ENCODE measurements around the gene AVEN. TPM values are rescaled to one million over a fixed set of nuclear protein-coding genes. Genes with fewer than 3 reads are reported as not detected.

The AVEN gene
- total RNA-seq, 2 donors from 2014 or later, result 18.9 to 20.7 TPM

- Histone ChIP-seq H3K27ac (ENCODE audit: low read depth, low read length) (no peak overlapping the region), H3K4me1 (ENCODE audit: control insufficient read depth, insufficient read depth, low read length) (peaks cover 9% of the 10 kb centered on the region), H3K4me3 (ENCODE audit: low read length) (no peak overlapping the region), H3K9ac (ENCODE audit: extremely low read depth, low read length, poor library complexity, severe bottlenecking) (no peak overlapping the region), H3K9me3 (ENCODE audit: control insufficient read depth, low read length) (peaks cover 5% of the 10 kb centered on the region), H3K36me3 (ENCODE audit: control insufficient read depth, insufficient read depth, low read length) (no peaks in the 10 kb centered on the region), H3K27me3 (ENCODE audit: control insufficient read depth, insufficient read depth, low read length, poor library complexity, severe bottlenecking) (no peaks in the 10 kb centered on the region)
- TF ChIP-seq CTCF (conservative IDR thresholded peaks at IDR 0.05), result no peak
- DNase-seq, result no peak
- H3K4me3 Mint-ChIP-seq, result no peak overlapping the region
- H3K27ac Mint-ChIP-seq, result no peak overlapping the region
- H3K27me3 Mint-ChIP-seq (ENCODE audit: insufficient read depth), result no peaks in the 10 kb centered on the region
- H3K36me3 Mint-ChIP-seq (ENCODE audit: low read depth), result peaks cover 9% of the 10 kb centered on the region
- 86 to 93% methylated on average over 2 to 3 of the region's 4 CpGs for WGBS, 2 experiments (ENCODE audit: insufficient coverage in 1 of 2, insufficient read length in 1 of 2)
- peaks cover 13% of the 10 kb centered on the region for H3K4me1 Mint-ChIP-seq
- H3K9me3 Mint-ChIP-seq, result peaks cover 13% of the 10 kb centered on the region
Measured at GRCh38 chr15:33941279-33942063, 97.5 kb downstream of the AVEN start.

- Histone ChIP-seq H3K4me3 (ENCODE audit: low read length) (no peak overlapping the region), H3K4me1 (ENCODE audit: control insufficient read depth, insufficient read depth, low read length) (no peaks in the 10 kb centered on the region), H3K36me3 (ENCODE audit: control insufficient read depth, insufficient read depth, low read length) (no peaks in the 10 kb centered on the region), H3K9ac (ENCODE audit: extremely low read depth, low read length, poor library complexity, severe bottlenecking) (no peak overlapping the region), H3K27ac (ENCODE audit: low read depth, low read length) (no peak overlapping the region), H3K27me3 (ENCODE audit: control insufficient read depth, insufficient read depth, low read length, poor library complexity, severe bottlenecking) (no peaks in the 10 kb centered on the region), H3K9me3 (ENCODE audit: control insufficient read depth, low read length) (no peaks in the 10 kb centered on the region)
- no peak for TF ChIP-seq CTCF (conservative IDR thresholded peaks at IDR 0.05)
- Mint-ChIP-seq H3K27me3 (ENCODE audit: insufficient read depth) (no peaks in the 10 kb centered on the region), H3K9me3 (peaks cover 10% of the 10 kb centered on the region), H3K4me1 (no peaks in the 10 kb centered on the region), H3K27ac (no peak overlapping the region), H3K4me3 (no peak overlapping the region), H3K36me3 (ENCODE audit: low read depth) (peaks cover 2% of the 10 kb centered on the region)
- DNase-seq, result no peak
- 98 to 100% methylated on average over 1 to 5 of the region's 5 CpGs for WGBS, 2 experiments (ENCODE audit: insufficient coverage in 1 of 2, insufficient read length in 1 of 2)
Measured at GRCh38 chr15:33934921-33935320, 104.1 kb downstream of the AVEN start.

- Mint-ChIP-seq H3K4me3 (no peak overlapping the region), H3K4me1 (no peaks in the 10 kb centered on the region), H3K9me3 (peaks cover 10% of the 10 kb centered on the region), H3K27me3 (ENCODE audit: insufficient read depth) (no peaks in the 10 kb centered on the region), H3K27ac (no peak overlapping the region), H3K36me3 (ENCODE audit: low read depth) (peaks cover 2% of the 10 kb centered on the region)
- Histone ChIP-seq H3K4me3 (ENCODE audit: low read length) (no peak overlapping the region), H3K9ac (ENCODE audit: extremely low read depth, low read length, poor library complexity, severe bottlenecking) (no peak overlapping the region), H3K27me3 (ENCODE audit: control insufficient read depth, insufficient read depth, low read length, poor library complexity, severe bottlenecking) (no peaks in the 10 kb centered on the region), H3K36me3 (ENCODE audit: control insufficient read depth, insufficient read depth, low read length) (no peaks in the 10 kb centered on the region), H3K27ac (ENCODE audit: low read depth, low read length) (no peak overlapping the region), H3K9me3 (ENCODE audit: control insufficient read depth, low read length) (no peaks in the 10 kb centered on the region), H3K4me1 (ENCODE audit: control insufficient read depth, insufficient read depth, low read length) (no peaks in the 10 kb centered on the region)
- no peak for DNase-seq
- no peak for TF ChIP-seq CTCF (conservative IDR thresholded peaks at IDR 0.05)
- WGBS, 2 experiments (ENCODE audit: insufficient coverage in 1 of 2, insufficient read length in 1 of 2), result 86 to 92% methylated on average over 2 to 3 of the region's 3 CpGs
Measured at GRCh38 chr15:33934396-33934795, 104.6 kb downstream of the AVEN start.

All from endodermal cell (in vitro differentiated cells).